NCI-H2171 treated with DMSO at 0.1 percent for 48 hours (cell line): Measurements from ENCODE around the gene ZNF207.
"Not testable (repeated sequence)": the region's sequence is repeated elsewhere in the genome, so short reads cannot be mapped to it uniquely, and the experiment has no call there.

ENCODE experiments used
- DNase-seq: peaks from one replicate; lab custom pipeline; 2025; lab: John Stamatoyannopoulos, UW

Gene ZNF207

GRCh38 chr17:32335046-32335445, 14.9 kb upstream of the ZNF207 start:
- no peak for DNase-seq

- DNase-seq, result no peak
Observed at GRCh38 chr17:32335687-32336086, 14.3 kb upstream of the ZNF207 start.

GRCh38 chr17:32341141-32341856, 8.7 kb upstream of the ZNF207 start:
- peak; percentile 55 for DNase-seq

GRCh38 chr17:32341857-32342602, 7.9 kb upstream of the ZNF207 start, which contains the start of gene C17orf75:
Gene C17orf75 (minus strand): TSS chr17:32342173. CDS start chr17:32342139, 34 bp downstream.
- DNase-seq, result peak; percentile 80

GRCh38 chr17:32342603-32343325, 7.2 kb upstream of the ZNF207 start:
- no peak for DNase-seq

- no peak for DNase-seq
Observed at GRCh38 chr17:32345951-32346600, 3.9 kb upstream of the ZNF207 start.

GRCh38 chr17:32348483-32348800, 1.5 kb upstream of the ZNF207 start:
- DNase-seq, result no peak

GRCh38 chr17:32349503-32349853, 479 bp upstream of the ZNF207 start:
- DNase-seq, result no peak

- DNase-seq, result peak; percentile 70
Observed at GRCh38 chr17:32350666-32351418, 885 bp downstream of the ZNF207 start.

GRCh38 chr17:32352734-32353133, 2.8 kb downstream of the ZNF207 start:
- DNase-seq, result not testable (repeated sequence)

GRCh38 chr17:32355649-32356377, 5.9 kb downstream of the ZNF207 start:
- DNase-seq, result no peak

GRCh38 chr17:32356378-32356743, 6.4 kb downstream of the ZNF207 start:
- no peak for DNase-seq

- DNase-seq, result no peak
Observed at GRCh38 chr17:32356750-32357149, 6.8 kb downstream of the ZNF207 start.

- no peak for DNase-seq
Observed at GRCh38 chr17:32357615-32358014, 7.7 kb downstream of the ZNF207 start.

- no peak for DNase-seq
Observed at GRCh38 chr17:32361270-32361669, 11.3 kb downstream of the ZNF207 start.

GRCh38 chr17:32370426-32370825, 20.5 kb downstream of the ZNF207 start:
- no peak for DNase-seq

GRCh38 chr17:32382526-32383223, 32.7 kb downstream of the ZNF207 start:
- no peak for DNase-seq

- DNase-seq, result no peak
Observed at GRCh38 chr17:32383926-32384434, 34.0 kb downstream of the ZNF207 start.

- DNase-seq, result no peak
Observed at GRCh38 chr17:32385121-32385520, 35.2 kb downstream of the ZNF207 start.

- no peak for DNase-seq
Observed at GRCh38 chr17:32385971-32386370, 36.0 kb downstream of the ZNF207 start.
